ENCODE measurements around the gene STXBP4. TPM values are rescaled to one million over a fixed set of nuclear protein-coding genes. Genes with fewer than 3 reads are reported as not detected.

STXBP4 gene
- total and polyA plus RNA-seq, 8 donors: 0.68 to 65.3 (median 6.0) TPM

- intact Hi-C loops (cut with DNase I; ENCODE audit: low total_unique reads): no loop called here
- Histone ChIP-seq H3K27me3 (no peaks in the 10 kb centered on the region), H3K4me3 (no peak overlapping the region), H3K9me3 (no peaks in the 10 kb centered on the region), H3K27ac (no peak overlapping the region), H3K4me1 (no peaks in the 10 kb centered on the region), H3K36me3 (no peaks in the 10 kb centered on the region)
- no peak for DNase-seq
- TF ChIP-seq CTCF (IDR thresholded peaks at IDR 0.05) (no peak), EP300 (IDR thresholded peaks at IDR 0.05) (no peak), POLR2A (IDR thresholded peaks at IDR 0.05) (no peak), POLR2AphosphoS5 (IDR thresholded peaks at IDR 0.05) (no peak)
- 61 to 83% (median 74%) methylated on average over 3 of the region's 3 CpGs for WGBS, 5 donors
These were observed 248.3 kb downstream of the STXBP4 start for GRCh38 chr17:55216888-55217287.

DNA sequence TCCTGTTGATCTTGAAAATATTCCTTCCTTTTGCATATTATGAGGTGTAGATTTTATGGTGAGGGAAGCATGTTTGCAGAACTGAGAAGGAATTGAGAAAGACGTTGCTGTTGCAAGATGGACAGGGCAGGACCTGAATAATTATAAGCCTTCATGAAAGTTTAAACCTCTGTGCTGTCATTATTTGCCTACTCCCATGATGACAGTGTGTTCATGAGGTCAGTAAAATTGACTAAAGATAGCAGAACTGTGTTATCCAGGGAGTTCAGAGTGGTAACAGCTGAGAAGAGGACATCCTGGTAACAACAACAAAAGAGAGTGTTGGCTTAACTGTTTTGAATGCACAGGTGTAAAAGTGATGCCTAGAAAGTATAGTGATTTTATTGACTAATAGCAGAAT lies 250.9 kb downstream of the STXBP4 start:
- H3K27me3 ChIP-seq: no peaks in the 10 kb centered on the region

GRCh38 chr17:55219934-55220333 lies 251.4 kb downstream of the STXBP4 start:
- intact Hi-C loops (cut with DNase I; ENCODE audit: low total_unique reads): no loop called here
- 45 to 56% (median 48%) methylated on average over 3 of the region's 3 CpGs for WGBS, 5 donors
- DNase-seq: no peak
- no peak overlapping the region for H3K4me3 ChIP-seq
- TF ChIP-seq POLR2A (IDR thresholded peaks at IDR 0.05) (no peak), EP300 (IDR thresholded peaks at IDR 0.05) (no peak), CTCF (IDR thresholded peaks at IDR 0.05) (no peak), POLR2AphosphoS5 (IDR thresholded peaks at IDR 0.05) (no peak)
- no peaks in the 10 kb centered on the region for H3K9me3 ChIP-seq
- H3K27me3 ChIP-seq: no peaks in the 10 kb centered on the region
- H3K4me1 ChIP-seq: no peaks in the 10 kb centered on the region
- no peak overlapping the region for H3K27ac ChIP-seq
- H3K36me3 ChIP-seq: no peaks in the 10 kb centered on the region

More for the DNA sequence above, 250.9 kb downstream of the STXBP4 start:
- no peak overlapping the region for H3K27ac ChIP-seq
- intact Hi-C loops (cut with DNase I; ENCODE audit: low total_unique reads): no loop called here
- DNase-seq: no peak
- no peaks in the 10 kb centered on the region for H3K36me3 ChIP-seq
- no peaks in the 10 kb centered on the region for H3K4me1 ChIP-seq
- WGBS, 5 donors: 44 to 59% (median 52%) methylated on average over 1 of the region's 1 CpG
- no peaks in the 10 kb centered on the region for H3K9me3 ChIP-seq
- no peak overlapping the region for H3K4me3 ChIP-seq
- TF ChIP-seq POLR2A (IDR thresholded peaks at IDR 0.05) (no peak), CTCF (IDR thresholded peaks at IDR 0.05) (no peak), EP300 (IDR thresholded peaks at IDR 0.05) (no peak), POLR2AphosphoS5 (IDR thresholded peaks at IDR 0.05) (no peak)

Small RNAs within 50 kb of the gene (small RNA-seq; reads per million reads assigned to genes)
- 0 reads per million in 4 donors for gene AC007485.1

Other genes with a start within 250 kb of the STXBP4 start
- 100 to 1,000 TPM in 1 of 5 donors, 10 to 100 TPM in 4; 19.4 to 134 (median 50.0) TPM for gene TOM1L1, start 67.9 kb upstream of the STXBP4 start, total RNA-seq
- 10 to 100 TPM; 21.4 to 64.2 (median 45.2) TPM for gene TOM1L1, start 67.9 kb upstream of the STXBP4 start, polyA plus RNA-seq
- gene COX11, start 111 bp upstream of the STXBP4 start, total RNA-seq: 10 to 100 TPM; 19.8 to 95.6 (median 55.4) TPM
- 10 to 100 TPM; 18.5 to 23.8 (median 21.0) TPM for gene COX11, start 111 bp upstream of the STXBP4 start, polyA plus RNA-seq